ENCODE measurements around the gene NFKBIE.

NFKBIE gene

DNA sequence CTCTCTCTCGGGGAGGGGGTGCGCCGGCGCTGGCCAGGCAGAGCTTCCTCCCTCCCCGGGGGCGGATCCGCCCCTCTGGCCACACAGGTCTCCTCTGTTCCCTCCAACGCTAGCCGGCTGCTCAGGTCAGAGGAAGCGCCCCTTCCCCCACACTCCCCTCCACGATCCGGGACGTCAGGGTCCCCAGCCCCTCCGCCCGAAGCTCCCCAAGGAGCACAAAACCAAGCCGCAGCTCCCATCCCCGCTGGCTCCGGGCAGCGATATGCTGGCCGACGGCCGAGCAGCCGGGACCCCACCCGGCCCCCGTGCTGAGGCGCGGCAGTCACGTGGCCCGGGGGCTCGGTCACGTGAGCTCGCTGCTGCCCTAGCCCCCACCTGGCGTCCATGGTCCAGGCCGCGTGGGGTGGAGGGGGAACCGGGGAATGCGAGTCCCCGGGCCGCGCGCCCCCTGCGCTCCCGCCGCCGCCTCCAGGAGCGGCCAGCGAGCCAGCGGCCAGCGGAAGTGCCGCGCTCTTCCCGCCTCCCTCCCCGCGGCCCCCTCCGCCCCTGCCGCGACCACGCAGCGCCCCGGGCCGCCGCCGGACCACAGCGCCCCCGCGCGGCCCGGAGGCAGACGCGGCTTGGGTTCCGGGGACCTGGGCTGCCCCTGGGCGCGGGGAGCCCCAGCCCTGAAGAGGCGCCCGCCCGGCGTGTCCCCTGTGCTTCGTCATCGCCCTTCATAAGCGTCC is 8.2 kb downstream of the NFKBIE start, which contains the start of gene SLC35B2:
TSS of gene SLC35B2 (minus strand) at position 504 of the 728 bp plus-strand sequence. CDS start at position 386, 118 bp downstream.
- peak; percentile 68 for DNase-seq

DNA sequence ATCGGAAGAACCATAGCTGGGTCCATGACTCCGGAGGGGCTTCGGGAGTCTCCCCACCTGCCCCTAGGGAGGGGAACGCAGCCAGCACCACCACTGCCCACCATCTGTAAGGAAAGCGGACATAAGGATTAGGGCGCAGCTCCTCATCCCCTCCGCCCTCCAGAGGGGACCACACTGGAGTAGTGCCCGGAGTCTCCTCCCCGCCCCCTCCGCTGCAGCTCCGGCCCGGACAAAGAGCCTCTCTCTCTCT is 8.7 kb downstream of the NFKBIE start:
- no peak for DNase-seq

GRCh38 chr6:44255871-44256774 is 9.2 kb downstream of the NFKBIE start:
- no peak for DNase-seq

DNA sequence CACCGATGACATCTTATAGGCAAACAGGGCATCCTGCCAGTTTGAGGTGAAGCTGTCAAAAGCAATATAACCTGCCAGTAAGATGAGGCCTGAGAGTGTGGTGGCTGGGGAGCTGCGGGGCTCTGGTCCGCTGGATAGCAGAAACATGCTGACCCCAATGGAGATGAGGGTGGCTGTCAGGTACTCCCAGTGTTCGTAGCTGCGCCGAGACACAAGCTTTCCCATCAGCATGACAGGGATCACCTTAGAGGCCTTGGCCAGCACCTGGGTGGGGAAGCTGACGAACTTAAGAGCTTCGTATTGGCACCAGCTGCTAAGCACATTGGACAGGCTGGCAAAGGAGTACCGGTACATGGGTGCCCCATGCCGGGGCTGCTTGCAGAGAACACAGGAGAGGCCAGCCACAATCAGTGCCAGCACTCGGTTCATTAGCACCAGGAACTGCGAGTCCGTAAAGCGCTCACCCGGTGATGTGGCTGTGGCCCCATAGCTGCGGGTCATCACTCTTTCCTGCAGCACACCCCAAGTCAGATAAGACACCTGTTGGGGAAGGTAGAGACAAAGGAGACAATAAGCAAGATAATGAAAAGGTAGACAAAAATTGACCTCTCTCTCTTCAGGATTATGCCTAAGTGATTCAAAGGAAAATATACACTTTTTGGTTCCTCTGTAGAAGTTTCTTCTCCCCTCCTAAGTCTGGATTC is 10.1 kb downstream of the NFKBIE start:
- DNase-seq, result no peak

DNA sequence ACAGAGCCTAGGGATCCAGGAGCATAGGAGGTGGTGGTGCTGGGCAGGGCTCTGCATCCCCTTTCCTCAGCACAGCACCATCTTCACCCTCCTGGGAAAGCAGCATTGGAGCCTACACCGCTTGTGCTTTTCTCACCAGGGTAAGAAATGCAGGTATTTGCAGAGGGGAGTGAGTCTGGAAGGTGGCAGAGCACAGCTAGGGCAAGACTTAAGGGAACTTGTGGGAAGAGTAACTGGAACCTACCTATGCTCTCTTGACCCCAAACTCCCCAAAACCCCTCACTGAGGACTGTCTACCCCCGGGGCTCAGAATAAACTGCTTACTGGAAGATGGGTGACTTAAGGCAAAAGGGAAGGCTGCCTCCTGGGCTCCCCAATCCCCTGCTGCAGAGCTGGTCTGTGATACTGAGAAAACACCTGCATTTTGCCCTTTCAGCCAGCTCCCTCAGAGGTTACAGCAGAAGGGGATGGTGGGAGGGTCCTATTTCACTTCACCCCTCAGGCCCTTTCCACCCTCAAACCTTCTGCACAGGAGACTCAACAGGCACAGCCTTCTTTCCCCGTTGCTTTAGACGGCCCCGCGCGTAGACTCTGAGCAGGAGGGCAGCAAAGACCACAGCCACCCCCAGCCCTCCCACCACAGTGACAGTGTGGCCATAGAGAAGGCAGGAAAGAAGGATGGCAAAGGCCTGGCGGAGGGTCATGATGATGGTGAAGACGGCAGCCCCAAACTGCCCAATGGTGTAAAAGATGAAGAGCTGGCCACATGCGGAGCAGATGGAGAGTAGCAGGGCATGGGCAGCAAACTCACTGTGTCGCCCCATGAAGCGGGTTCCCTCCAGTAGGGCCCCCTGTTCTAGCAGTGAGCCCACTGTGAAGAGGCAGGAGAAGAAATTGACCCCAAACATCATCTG is 10.9 kb downstream of the NFKBIE start:
- DNase-seq, result no peak

DNA sequence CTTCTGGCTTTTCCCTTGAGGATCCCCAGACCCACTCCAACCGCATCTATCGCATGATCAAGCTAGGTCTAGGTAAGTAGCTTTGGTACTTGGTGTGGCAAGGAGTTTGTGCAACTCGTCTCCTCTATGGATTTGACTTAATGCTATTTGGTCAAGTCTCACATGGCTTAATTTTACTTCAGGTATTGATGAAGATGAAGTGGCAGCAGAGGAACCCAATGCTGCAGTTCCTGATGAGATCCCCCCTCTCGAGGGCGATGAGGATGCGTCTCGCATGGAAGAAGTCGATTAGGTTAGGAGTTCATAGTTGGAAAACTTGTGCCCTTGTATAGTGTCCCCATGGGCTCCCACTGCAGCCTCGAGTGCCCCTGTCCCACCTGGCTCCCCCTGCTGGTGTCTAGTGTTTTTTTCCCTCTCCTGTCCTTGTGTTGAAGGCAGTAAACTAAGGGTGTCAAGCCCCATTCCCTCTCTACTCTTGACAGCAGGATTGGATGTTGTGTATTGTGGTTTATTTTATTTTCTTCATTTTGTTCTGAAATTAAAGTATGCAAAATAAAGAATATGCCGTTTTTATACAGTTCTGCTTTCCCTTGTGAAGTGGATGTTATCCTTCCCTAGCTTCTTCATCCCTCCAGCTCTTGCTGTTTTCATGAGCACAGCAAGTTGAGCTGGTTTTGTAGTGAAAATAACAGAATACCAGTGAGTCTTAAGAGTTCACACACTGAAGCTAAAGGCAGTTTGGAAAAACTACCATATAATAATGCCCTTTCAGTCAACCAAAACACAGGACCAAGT is 11.8 kb downstream of the NFKBIE start:
- no peak for DNase-seq

DNA sequence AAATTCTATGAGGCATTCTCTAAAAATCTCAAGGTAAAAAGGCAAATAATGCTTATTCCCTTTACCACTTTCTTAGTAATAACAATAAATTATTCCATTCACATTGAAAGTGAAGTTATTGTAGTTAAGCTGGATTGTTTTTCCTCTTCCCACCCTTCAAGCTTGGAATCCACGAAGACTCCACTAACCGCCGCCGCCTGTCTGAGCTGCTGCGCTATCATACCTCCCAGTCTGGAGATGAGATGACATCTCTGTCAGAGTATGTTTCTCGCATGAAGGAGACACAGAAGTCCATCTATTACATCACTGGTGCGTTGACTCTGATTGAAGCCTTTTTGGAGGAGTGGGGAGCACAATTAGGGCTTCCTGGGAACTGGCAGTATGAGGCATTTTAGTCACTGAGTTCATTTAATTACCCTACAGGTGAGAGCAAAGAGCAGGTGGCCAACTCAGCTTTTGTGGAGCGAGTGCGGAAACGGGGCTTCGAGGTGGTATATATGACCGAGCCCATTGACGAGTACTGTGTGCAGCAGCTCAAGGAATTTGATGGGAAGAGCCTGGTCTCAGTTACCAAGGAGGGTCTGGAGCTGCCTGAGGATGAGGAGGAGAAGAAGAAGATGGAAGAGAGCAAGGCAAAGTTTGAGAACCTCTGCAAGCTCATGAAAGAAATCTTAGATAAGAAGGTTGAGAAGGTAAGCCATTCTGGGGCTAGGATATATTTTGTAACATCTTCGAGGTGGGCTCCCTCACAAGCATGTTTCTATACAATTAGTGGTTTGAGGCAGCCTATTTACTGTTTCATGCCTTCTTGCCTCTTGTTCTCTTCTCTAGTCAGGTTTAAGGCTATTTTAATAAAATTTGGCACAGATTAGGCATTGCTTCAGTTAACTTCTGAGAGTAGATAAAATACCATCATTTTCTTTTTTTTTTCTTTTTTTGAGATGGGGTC is 13.5 kb downstream of the NFKBIE start:
- no peak for DNase-seq

- no peak for DNase-seq
Observed at GRCh38 chr6:44250718-44251123, 14.6 kb downstream of the NFKBIE start.

DNA sequence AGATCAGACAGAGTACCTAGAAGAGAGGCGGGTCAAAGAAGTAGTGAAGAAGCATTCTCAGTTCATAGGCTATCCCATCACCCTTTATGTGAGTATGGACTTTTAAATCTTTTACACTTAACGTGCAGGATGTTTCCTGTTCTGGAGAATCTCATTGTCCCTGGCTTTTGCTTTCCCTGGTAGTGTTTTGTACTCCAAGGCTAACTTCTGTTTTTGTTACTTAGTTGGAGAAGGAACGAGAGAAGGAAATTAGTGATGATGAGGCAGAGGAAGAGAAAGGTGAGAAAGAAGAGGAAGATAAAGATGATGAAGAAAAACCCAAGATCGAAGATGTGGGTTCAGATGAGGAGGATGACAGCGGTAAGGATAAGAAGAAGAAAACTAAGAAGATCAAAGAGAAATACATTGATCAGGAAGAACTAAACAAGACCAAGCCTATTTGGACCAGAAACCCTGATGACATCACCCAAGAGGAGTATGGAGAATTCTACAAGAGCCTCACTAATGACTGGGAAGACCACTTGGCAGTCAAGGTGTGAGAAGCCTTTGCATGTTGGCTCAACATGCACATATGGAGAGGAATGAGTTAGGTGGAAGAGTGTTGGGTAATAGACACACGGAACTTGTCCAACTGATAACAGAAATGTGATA is 15.2 kb downstream of the NFKBIE start:
- DNase-seq, result no peak

GRCh38 chr6:44249082-44249748 is 16.1 kb downstream of the NFKBIE start:
- no peak for DNase-seq

DNA sequence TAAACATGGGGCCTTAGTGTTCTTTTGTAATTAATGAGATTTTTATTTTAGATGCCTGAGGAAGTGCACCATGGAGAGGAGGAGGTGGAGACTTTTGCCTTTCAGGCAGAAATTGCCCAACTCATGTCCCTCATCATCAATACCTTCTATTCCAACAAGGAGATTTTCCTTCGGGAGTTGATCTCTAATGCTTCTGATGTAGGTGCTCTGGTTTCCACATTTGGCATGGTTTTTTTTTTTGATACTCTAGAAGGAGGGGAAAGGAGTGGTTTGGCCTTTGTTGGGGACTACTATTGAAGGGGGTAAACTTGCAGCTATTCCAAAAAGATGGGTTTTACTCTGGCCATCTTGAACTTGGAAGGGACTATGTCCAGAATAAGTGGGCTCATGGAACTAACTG is 16.8 kb downstream of the NFKBIE start:
- DNase-seq, result no peak

- no peak for DNase-seq
Observed at GRCh38 chr6:44247338-44248302, 17.7 kb downstream of the NFKBIE start.

DNA sequence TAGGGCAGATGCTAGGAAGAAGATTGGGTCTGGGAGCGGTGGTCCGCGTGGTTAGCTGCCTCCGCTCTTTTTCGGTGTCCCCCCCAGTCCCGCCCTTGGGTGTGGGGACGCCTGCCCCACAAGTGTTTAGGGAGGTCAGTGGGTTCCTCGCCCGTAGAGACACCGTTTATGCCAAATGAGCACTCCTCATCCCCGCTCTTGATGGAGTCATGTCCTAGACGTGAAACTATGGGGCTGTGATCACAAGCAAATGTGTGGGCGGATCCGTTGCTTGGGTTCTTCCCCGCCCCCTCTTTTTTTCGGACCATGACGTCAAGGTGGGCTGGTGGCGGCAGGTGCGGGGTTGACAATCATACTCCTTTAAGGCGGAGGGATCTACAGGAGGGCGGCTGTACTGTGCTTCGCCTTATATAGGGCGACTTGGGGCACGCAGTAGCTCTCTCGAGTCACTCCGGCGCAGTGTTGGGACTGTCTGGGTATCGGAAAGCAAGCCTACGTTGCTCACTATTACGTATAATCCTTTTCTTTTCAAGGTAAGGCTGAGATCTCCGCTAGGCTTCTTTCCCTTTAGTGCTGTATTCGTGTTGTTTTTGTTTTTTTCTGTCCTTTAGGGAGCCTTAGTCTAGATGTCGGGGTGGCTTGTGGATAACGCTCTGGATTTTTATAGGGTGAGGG is 18.6 kb downstream of the NFKBIE start, which contains the start of gene HSP90AB1:
TSS of gene HSP90AB1 (plus strand) at position 439 of the 675 bp plus-strand sequence. CDS start 1,529 bp downstream, outside the sequence.
- DNase-seq, result peak; percentile 97

DNA sequence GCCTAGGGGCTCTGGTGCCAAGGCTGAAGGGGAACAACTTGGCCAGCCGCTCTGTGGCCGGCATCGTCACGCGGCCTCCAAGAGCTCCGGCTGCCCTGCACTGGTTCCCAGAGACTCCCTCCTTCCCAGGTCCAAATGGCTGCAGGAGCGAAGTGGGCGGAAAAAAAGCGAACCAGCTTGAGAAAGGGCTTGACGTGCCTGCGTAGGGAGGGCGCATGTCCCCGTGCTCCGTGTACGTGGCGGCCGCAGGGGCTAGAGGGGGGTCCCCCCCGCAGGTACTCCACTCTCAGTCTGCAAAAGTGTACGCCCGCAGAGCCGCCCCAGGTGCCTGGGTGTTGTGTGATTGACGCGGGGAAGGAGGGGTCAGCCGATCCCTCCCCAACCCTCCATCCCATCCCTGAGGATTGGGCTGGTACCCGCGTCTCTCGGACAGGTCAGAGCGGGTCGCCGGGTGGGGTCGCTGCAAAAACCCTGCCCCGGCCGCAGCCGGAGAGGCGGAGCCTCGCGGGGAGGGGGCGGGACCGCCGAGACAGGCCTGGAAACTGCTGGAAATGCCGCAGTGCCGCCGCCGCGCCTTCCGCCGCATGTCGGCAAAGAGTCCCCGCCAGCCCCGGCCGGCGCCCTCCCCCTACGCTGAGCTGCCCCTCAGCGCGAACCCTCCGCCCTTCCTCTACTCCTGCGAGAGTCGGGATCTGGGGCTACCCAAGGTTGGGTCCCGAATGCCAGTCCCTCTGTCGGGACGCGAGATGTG is 19.3 kb downstream of the NFKBIE start:
- DNase-seq, result peak; percentile 88

- DNase-seq, result no peak
Observed at GRCh38 chr6:44245391-44245911, 19.9 kb downstream of the NFKBIE start.

- no peak for DNase-seq
Observed at GRCh38 chr6:44243345-44243744, 22.0 kb downstream of the NFKBIE start.
